ENCODE data around the gene FILIP1. TPM values are rescaled to one million over a fixed set of nuclear protein-coding genes. Genes with fewer than 3 reads are reported as not detected.
A peak's percentile ranks its signal among the peaks of the same experiment; 100 is the strongest.

The FILIP1 gene
- total RNA-seq, 1 experiment from 2014 or later: 2.9 TPM

GRCh38 chr6:75378101-75378500, 115.5 kb downstream of the FILIP1 start (continued):
- TF ChIP-seq, protein P1, sequence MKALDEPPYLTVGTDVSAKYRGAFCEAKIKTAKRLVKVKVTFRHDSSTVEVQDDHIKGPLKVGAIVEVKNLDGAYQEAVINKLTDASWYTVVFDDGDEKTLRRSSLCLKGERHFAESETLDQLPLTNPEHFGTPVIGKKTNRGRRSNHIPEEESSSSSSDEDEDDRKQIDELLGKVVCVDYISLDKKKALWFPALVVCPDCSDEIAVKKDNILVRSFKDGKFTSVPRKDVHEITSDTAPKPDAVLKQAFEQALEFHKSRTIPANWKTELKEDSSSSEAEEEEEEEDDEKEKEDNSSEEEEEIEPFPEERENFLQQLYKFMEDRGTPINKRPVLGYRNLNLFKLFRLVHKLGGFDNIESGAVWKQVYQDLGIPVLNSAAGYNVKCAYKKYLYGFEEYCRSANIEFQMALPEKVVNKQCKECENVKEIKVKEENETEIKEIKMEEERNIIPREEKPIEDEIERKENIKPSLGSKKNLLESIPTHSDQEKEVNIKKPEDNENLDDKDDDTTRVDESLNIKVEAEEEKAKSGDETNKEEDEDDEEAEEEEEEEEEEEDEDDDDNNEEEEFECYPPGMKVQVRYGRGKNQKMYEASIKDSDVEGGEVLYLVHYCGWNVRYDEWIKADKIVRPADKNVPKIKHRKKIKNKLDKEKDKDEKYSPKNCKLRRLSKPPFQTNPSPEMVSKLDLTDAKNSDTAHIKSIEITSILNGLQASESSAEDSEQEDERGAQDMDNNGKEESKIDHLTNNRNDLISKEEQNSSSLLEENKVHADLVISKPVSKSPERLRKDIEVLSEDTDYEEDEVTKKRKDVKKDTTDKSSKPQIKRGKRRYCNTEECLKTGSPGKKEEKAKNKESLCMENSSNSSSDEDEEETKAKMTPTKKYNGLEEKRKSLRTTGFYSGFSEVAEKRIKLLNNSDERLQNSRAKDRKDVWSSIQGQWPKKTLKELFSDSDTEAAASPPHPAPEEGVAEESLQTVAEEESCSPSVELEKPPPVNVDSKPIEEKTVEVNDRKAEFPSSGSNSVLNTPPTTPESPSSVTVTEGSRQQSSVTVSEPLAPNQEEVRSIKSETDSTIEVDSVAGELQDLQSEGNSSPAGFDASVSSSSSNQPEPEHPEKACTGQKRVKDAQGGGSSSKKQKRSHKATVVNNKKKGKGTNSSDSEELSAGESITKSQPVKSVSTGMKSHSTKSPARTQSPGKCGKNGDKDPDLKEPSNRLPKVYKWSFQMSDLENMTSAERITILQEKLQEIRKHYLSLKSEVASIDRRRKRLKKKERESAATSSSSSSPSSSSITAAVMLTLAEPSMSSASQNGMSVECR (CRISPR knock-in tag; IDR thresholded peaks at IDR 0.05; ENCODE audit: borderline replicate concordance): no peak
- TF ChIP-seq RORB (CRISPR knock-in tag; IDR thresholded peaks at IDR 0.05): no peak
- TF ChIP-seq AFF4 (CRISPR knock-in tag; IDR thresholded peaks at IDR 0.05; ENCODE audit: borderline replicate concordance): no peak
- TF ChIP-seq, protein P2, sequence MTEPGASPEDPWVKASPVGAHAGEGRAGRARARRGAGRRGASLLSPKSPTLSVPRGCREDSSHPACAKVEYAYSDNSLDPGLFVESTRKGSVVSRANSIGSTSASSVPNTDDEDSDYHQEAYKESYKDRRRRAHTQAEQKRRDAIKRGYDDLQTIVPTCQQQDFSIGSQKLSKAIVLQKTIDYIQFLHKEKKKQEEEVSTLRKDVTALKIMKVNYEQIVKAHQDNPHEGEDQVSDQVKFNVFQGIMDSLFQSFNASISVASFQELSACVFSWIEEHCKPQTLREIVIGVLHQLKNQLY (CRISPR knock-in tag; IDR thresholded peaks at IDR 0.05): no peak
- TF ChIP-seq GRHL2 (CRISPR knock-in tag; IDR thresholded peaks at IDR 0.05; ENCODE audit: insufficient replicate concordance, severe bottlenecking): no peak

DNA sequence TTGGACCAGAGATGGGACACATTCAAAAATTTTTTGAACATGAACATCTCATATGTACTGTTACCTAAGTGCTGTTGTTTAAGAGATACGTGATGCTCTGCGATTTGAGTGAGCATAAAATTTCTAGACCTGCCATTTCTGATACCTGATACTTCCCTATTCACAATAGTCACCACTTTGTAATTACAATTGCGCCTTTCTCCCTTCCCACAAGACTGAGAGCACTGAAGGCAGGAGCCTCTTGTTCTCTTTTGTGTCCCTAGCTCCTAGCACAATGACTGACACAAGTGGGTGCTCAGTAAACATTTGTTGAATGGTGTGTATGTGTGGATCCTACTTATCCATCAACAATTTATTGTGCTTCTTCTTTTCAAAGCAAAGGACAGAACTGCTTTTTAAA, 116.2 kb downstream of the FILIP1 start:
- no peak for DNase-seq (ENCODE audit: low spot score)
- no peaks in the 10 kb centered on the region for H3K36me3 Mint-ChIP-seq
- peak overlapping the region; percentile 4 for H3K4me3 Mint-ChIP-seq
- no peaks in the 10 kb centered on the region for H3K27me3 Mint-ChIP-seq (ENCODE audit: low read depth)
- ChIA-PET POLR2A (no interaction called here), CTCF (interaction anchor here (2.5 kb wide), 1 partner anchor 9 kb away, joined by 10 read pairs; no protein-coding TSS in a partner anchor)
- peaks cover 44% of the 10 kb centered on the region for H3K4me1 Mint-ChIP-seq
- peak overlapping the region; percentile 40 for H3K27ac Mint-ChIP-seq
- H3K9me3 Mint-ChIP-seq: peaks cover 5% of the 10 kb centered on the region
- ATAC-seq: no peak; the same call in 1 of the 2 replicates
- TF ChIP-seq ZNF219 (CRISPR knock-in tag; IDR thresholded peaks at IDR 0.05; ENCODE audit: borderline replicate concordance): no peak
- TF ChIP-seq GABPB1 (CRISPR knock-in tag; IDR thresholded peaks at IDR 0.05): no peak
- TF ChIP-seq, protein P2 (CRISPR knock-in tag; IDR thresholded peaks at IDR 0.05): no peak
- TF ChIP-seq JUN (CRISPR knock-in tag; IDR thresholded peaks at IDR 0.05): no peak
- no peak for TF ChIP-seq PRDM15 (CRISPR knock-in tag; IDR thresholded peaks at IDR 0.05)
- no peak for TF ChIP-seq NR2C2 (CRISPR knock-in tag; IDR thresholded peaks at IDR 0.05)
- TF ChIP-seq, protein P3, sequence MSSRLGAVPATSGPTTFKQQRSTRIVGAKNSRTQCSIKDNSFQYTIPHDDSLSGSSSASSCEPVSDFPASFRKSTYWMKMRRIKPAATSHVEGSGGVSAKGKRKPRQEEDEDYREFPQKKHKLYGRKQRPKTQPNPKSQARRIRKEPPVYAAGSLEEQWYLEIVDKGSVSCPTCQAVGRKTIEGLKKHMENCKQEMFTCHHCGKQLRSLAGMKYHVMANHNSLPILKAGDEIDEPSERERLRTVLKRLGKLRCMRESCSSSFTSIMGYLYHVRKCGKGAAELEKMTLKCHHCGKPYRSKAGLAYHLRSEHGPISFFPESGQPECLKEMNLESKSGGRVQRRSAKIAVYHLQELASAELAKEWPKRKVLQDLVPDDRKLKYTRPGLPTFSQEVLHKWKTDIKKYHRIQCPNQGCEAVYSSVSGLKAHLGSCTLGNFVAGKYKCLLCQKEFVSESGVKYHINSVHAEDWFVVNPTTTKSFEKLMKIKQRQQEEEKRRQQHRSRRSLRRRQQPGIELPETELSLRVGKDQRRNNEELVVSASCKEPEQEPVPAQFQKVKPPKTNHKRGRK (CRISPR knock-in tag; IDR thresholded peaks at IDR 0.05; ENCODE audit: borderline replicate concordance): no peak
- TF ChIP-seq, protein P4, sequence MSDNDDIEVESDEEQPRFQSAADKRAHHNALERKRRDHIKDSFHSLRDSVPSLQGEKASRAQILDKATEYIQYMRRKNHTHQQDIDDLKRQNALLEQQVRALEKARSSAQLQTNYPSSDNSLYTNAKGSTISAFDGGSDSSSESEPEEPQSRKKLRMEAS (CRISPR knock-in tag; IDR thresholded peaks at IDR 0.05): no peak
- TF ChIP-seq FOXJ3 (CRISPR knock-in tag; IDR thresholded peaks at IDR 0.05; ENCODE audit: borderline replicate concordance): no peak
- no peak for TF ChIP-seq RELA (CRISPR knock-in tag; IDR thresholded peaks at IDR 0.05; ENCODE audit: borderline replicate concordance)
- TF ChIP-seq, protein P5, sequence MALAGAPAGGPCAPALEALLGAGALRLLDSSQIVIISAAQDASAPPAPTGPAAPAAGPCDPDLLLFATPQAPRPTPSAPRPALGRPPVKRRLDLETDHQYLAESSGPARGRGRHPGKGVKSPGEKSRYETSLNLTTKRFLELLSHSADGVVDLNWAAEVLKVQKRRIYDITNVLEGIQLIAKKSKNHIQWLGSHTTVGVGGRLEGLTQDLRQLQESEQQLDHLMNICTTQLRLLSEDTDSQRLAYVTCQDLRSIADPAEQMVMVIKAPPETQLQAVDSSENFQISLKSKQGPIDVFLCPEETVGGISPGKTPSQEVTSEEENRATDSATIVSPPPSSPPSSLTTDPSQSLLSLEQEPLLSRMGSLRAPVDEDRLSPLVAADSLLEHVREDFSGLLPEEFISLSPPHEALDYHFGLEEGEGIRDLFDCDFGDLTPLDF (CRISPR knock-in tag; IDR thresholded peaks at IDR 0.05): no peak
- no peak for TF ChIP-seq NFYB (CRISPR knock-in tag; conservative IDR thresholded peaks at IDR 0.05; ENCODE audit: low read depth)
